Endometrium (tissue), 2 donors: ENCODE results near the gene C10orf71.

Source experiments
- FAIRE-seq: peaks from 2 replicates; lab custom pipeline; 2012; peaks lifted over from hg19 to GRCh38; lab: Jason Lieb, UNC
- donor health status: control.
- donor health status: control.

The C10orf71 gene

DNA sequence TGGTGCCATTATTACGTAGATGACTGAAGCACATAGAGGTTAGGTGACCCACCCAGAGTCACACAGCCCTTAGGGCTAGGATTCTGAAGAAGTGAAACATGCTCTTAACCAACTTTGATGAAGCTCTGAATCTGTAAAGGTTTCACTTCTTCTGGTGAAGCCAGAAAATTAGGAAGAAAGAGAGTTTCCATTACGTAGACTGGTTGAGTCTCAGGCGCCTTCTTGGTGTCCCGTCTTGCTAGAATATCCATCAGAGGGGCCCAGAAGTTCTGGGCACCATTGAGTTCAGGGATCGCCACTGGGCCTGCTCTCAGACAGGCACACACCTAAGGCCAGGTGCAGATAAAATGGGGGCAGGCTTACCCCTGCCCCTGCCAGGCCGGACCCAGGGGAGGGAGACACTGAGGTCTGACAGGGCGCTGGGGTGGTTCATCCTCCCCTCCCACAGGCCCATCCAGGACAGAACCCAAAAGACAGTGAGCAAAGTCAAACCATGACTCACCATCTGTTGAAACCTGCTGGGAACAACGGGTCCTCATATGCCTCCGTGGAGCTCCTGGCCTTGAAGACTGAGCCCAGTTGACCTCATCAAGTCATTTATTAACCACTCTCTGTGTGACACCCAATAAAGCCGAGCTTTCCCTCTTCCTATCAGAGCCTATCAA is 63.8 kb downstream of the C10orf71 start:
- FAIRE-seq: no peak

DNA sequence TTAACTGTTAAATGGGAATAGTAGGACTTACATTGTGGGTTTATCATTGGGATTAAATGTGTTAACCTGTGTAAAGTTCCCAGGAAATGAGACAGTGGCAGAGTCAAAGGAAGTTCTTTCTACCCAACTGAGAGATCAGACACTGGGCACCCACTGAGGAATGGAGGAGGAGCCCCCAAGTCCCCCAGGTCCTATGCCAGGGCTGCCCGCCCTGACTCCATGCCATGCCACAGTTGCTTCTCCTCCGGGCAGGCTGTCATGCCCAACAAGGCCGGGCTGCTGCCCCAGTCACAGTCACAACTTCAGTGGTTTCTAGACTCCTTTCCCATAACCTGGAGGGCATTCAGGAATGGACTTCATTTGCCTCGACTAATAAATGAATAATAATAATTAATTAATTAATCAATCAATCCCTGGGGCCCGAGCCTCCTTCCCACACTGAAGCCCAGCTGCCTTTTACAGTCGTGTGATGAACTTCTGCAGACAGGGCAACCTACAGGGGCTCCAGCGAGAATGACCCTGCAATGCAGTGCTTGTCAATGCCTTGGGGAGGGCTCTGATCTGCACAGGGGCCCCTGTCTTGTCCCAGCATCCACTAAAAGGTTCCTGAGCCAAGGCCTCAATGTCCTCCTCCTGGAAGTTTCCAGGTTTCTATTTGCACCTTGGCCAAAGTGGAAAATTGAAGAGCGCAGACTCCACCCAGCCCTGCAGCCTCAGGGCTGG is 64.5 kb downstream of the C10orf71 start:
- no peak for FAIRE-seq

- FAIRE-seq: no peak
Measured at GRCh38 chr10:49364051-49364450, 65.1 kb downstream of the C10orf71 start.

DNA sequence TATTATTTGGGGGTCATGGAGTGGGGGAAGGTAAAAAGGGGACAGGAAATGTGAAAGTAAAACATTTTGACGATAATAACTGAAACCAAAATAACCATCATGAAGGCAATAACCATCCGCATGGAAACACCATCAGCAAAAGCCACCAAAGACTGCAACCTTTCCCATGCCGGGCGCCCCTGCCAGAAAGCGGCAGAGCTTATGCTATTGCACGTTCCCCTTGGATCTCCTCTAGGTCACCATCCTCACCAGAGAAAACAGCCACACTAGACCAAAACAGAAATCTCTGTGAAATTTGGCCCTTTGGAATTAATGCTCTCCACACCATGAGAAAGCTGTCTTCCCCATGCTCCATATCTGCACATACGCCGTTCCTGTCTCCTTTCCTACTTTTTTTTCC is 65.8 kb downstream of the C10orf71 start:
- FAIRE-seq: no peak

- no peak for FAIRE-seq
Measured at GRCh38 chr10:49365275-49365674, 66.3 kb downstream of the C10orf71 start.

DNA sequence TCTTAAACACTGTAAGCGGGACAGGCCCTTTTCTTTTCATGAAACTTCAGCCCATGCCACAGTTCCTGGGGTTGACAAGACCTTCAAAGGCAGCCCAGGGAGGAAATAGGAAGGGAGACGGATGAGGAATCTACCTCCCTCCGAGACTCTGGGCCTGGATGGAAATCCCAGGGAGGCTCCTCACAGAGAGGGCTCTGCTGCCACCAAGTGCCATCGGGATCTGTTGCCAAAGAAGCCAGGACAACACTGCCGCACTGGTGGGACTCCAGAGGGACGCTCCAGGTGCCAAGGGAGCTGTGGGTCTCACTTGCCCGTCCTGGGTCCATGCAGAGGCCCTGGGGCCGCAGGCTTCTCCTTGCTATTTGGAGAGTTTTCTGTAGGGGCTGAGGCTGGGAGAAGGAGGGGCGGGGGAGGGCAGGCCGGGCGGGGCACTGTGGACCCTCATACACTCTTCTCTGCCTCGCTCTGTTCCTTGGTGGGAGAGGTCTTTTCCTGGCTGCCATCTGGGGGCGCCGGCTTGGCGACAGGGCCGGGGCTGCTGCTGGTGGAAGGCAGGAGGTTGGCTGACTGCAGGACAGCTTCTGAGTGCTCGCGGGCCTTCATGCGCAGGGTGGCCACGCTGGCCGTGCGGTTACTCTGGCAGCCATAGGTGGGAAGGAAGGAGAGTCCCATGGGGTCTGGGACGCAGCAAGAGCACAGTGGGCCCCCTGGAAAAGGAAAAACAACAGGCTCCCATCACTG is 66.9 kb downstream of the C10orf71 start:
- no peak for FAIRE-seq

DNA sequence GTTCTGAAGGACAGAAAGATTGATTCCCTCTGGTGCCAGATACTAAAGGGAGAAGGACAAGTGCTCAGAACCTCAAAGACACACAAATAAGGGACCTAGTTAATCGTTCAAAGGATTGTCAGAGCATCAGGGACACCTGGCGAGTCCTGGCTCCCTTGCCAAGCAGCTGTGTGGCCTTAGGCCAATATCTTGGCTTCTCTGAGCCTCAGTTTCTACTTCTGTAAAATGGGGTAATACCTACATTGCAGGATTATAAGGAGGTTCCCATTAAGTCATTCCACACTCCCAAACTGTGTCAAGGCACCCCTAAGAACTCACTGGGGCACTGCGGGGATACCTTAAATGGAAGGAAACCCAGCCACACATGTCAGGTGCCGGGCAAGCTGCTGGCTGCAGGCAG is 67.5 kb downstream of the C10orf71 start:
- FAIRE-seq: no peak

- FAIRE-seq: no peak
Measured at GRCh38 chr10:49367600-49367999, 68.6 kb downstream of the C10orf71 start.

- no peak for FAIRE-seq
Measured at GRCh38 chr10:49368256-49368655, 69.3 kb downstream of the C10orf71 start.

DNA sequence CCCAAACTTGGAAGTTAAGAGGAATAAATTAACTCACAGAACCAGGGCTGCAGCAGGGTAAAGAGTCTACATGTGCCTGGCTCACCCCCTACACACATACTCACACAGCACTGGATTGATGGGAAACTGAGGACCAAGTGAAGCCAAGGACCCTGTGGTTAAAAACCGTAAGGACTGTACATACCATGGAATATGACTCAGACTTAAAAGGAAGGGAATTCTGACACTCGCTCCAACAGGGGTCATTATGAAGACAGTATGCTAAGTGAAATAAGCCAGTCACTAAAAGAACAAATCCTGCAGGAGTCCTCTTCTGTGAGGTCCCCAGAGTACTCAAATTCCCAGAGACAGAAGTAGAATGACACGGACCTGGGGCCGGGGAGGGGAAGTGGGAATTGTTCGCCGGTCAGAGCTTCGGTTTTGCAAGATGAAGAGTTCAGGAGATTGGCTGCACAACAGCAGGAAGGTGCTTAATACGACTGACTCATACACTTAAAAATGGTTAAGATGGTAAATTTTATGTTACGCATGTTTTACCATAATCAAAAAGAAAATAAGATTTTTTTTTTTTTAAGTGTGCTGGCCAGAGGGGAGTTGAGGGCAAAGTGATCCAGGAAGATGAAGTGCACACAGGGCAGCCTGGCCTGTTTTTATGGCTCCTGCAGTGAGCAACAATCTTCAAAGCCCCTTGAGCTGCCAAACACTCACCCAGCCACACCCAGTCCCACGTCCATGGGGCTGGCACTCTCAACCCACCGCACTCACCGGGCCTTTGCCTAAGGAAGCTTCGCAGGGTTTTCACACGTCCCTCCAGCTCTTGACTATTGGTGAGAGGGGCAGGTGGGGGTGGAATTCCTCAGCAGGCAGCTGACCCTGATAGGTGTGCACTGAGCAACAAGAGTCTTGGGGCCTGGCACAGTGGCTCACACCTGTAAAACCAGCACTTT is 70.5 kb downstream of the C10orf71 start:
- no peak for FAIRE-seq

- FAIRE-seq: no peak
Measured at GRCh38 chr10:49370326-49371100, 71.5 kb downstream of the C10orf71 start.

DNA sequence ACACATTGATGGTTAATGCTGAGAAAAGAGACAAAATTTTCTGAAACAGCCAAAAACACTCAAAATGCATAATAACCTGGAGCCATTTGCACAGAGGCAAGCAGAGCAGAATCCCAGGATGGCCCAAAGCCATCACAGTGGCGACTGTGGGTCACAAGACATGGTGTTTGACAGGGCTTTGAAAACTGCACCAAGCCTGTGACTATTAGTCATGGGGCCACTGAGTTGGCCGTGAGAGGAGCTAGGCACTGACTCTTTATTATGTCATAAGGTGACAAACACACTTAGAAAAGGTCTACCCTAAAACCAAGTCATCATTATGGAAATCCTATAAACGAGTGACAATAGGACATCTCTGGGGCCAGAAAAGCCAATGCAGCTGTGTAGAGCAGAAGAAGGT is 73.0 kb downstream of the C10orf71 start:
- FAIRE-seq: no peak

DNA sequence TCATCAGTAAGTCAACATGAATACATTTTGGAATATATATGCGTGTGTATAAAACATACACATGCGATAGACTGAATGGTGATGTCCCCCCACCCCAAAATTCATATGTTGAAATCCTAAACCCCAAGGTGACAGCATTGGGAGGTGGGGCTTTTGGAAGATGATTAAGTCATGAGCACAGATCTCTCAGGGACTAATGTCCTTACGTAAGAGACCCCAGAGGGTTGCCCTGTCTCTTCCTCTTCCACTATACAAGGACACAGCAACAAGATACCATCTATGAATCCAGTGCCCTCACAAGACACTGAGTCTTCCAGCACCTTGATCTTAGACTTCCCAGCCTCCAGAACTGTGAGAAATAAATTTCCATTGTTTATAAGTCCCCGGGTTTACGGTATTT is 74.4 kb downstream of the C10orf71 start:
- no peak for FAIRE-seq

GRCh38 chr10:49374740-49375139 is 75.8 kb downstream of the C10orf71 start:
- no peak for FAIRE-seq

GRCh38 chr10:49375611-49376010 is 76.6 kb downstream of the C10orf71 start:
- FAIRE-seq: no peak
